CD14-positive monocyte (primary cell): ENCODE data around the gene KDF1. TPM values are rescaled to one million over a fixed set of nuclear protein-coding genes. Genes with fewer than 3 reads are reported as not detected.

Experiments
- DNase-seq, 3 donors: peaks; one replicate each; pipeline ENCODE4 v3.0.0-alpha.2; 2011 to 2022
- H2AFZ ChIP-seq: 2 replicates; pipeline ENCODE4 v1.6.0; 2012; ENCODE audit warnings: mild to moderate bottlenecking, low read depth, low read length, inconsistent platforms; ENCODE audit not compliant: insufficient read depth, poor library complexity, severe bottlenecking
- H3K27ac ChIP-seq, 2 donors: 1 replicate in 1 of 2; 2 replicates in 1 of 2; pipeline ENCODE4 v1.5.1; 2012 to 2013; ENCODE audit warnings: low read length in 2 of 2, control low read depth in 1 of 2, inconsistent platforms in 1 of 2, low read depth in 1 of 2, mild to moderate bottlenecking in 1 of 2
- H3K27me3 ChIP-seq, 2 donors: one replicate each; pipeline versions ENCODE4 v1.6.0 to v1.6.1; 2011 to 2013; ENCODE audit warnings: low read length in 2 of 2; ENCODE audit not compliant: control insufficient read depth in 2 of 2, insufficient read depth in 2 of 2
- H3K36me3 ChIP-seq, 2 donors: replicated peaks in 1 of 2; 1 replicate in 1 of 2; 2 replicates in 1 of 2; pipeline versions ENCODE4 v1.5.1 to v1.6.1; 2012 to 2013; ENCODE audit warnings: low read length in 2 of 2, control low read depth in 1 of 2, inconsistent platforms in 1 of 2, mild to moderate bottlenecking in 1 of 2; ENCODE audit not compliant: insufficient read depth in 2 of 2, control insufficient read depth in 1 of 2
- H3K4me1 ChIP-seq, 2 donors: 1 replicate in 1 of 2; 2 replicates in 1 of 2; pipeline versions ENCODE4 v1.5.1 to v1.6.1; 2012 to 2013; ENCODE audit warnings: low read length in 2 of 2, control low read depth in 1 of 2, inconsistent platforms in 1 of 2, mild to moderate bottlenecking in 1 of 2, moderate library complexity in 1 of 2; ENCODE audit not compliant: insufficient read depth in 2 of 2, control insufficient read depth in 1 of 2
- H3K4me2 ChIP-seq: replicated peaks from 2 replicates; pipeline ENCODE3; 2012; ENCODE audit warnings: low read length, moderate library complexity, mild to moderate bottlenecking; ENCODE audit not compliant: poor library complexity, severe bottlenecking; ENCODE audit errors: extremely low read depth
- H3K4me3 ChIP-seq, 3 experiments: fragments of 200-600 bp in 1 of 3; sonication (generic) in 1 of 3; replicated peaks in 1 of 3; 1 replicate in 2 of 3; 2 replicates in 1 of 3; pipeline ENCODE4 v1.5.1; 2011 to 2013; ENCODE audit warnings: low read length in 3 of 3, mild to moderate bottlenecking in 3 of 3, control low read depth in 2 of 3, low read depth in 2 of 3, inconsistent platforms in 1 of 3, moderate library complexity in 1 of 3
- H3K79me2 ChIP-seq: 2 replicates; pipeline ENCODE4 v1.6.0; 2012; ENCODE audit warnings: mild to moderate bottlenecking, control low read depth, inconsistent platforms, low read length, moderate library complexity; ENCODE audit not compliant: insufficient read depth
- H3K9ac ChIP-seq: 2 replicates; pipeline ENCODE4 v1.6.0; 2017; ENCODE audit warnings: low read length, mild to moderate bottlenecking; ENCODE audit not compliant: insufficient read depth, poor library complexity, severe bottlenecking
- H3K9me3 ChIP-seq, 2 donors: replicated peaks in 1 of 2; 1 replicate in 1 of 2; 2 replicates in 1 of 2; pipeline versions ENCODE4 v1.5.1 to v1.6.1; 2012 to 2013; ENCODE audit warnings: low read length in 2 of 2, control low read depth in 1 of 2; ENCODE audit not compliant: control insufficient read depth in 1 of 2, insufficient read depth in 1 of 2
- H4K20me1 ChIP-seq: 2 replicates; pipeline ENCODE4 v1.6.0; 2012; ENCODE audit warnings: mild to moderate bottlenecking, low read length, control low read depth, moderate library complexity; ENCODE audit not compliant: insufficient read depth
- H3K27ac Mint-ChIP-seq, 7 donors: one replicate each; pipeline ENCODE4 v1.8.0; 2020; ENCODE audit warnings: mild to moderate bottlenecking in 7 of 7, mixed read lengths in 7 of 7, moderate library complexity in 6 of 7, inconsistent platforms in 2 of 7
- H3K27me3 Mint-ChIP-seq, 3 donors: one replicate each; pipeline ENCODE4 v1.8.0; 2021 to 2022; ENCODE audit warnings: low read depth in 3 of 3, mild to moderate bottlenecking in 3 of 3, mixed read lengths in 3 of 3, moderate library complexity in 3 of 3, inconsistent platforms in 1 of 3
- H3K36me3 Mint-ChIP-seq, 2 donors: one replicate each; pipeline ENCODE4 v1.8.0; 2020; ENCODE audit warnings: mixed read lengths in 2 of 2, inconsistent platforms in 1 of 2, mild to moderate bottlenecking in 1 of 2
- H3K4me1 Mint-ChIP-seq: one replicate; pipeline ENCODE4 v1.8.0; 2020; ENCODE audit warnings: mild to moderate bottlenecking, mixed read lengths
- H3K4me3 Mint-ChIP-seq, 2 donors: one replicate each; pipeline ENCODE4 v1.8.0; 2020; ENCODE audit warnings: mild to moderate bottlenecking in 2 of 2, mixed read lengths in 2 of 2, moderate library complexity in 1 of 2
- H3K9me3 Mint-ChIP-seq, 7 donors: one replicate each; pipeline ENCODE4 v1.8.0; 2020 to 2022; ENCODE audit warnings: mixed read lengths in 7 of 7, mild to moderate bottlenecking in 6 of 7, moderate library complexity in 6 of 7, inconsistent platforms in 2 of 7
- CTCF ChIP-seq: fragments of 200-600 bp; IDR thresholded peaks from one replicate; pipeline ENCODE4 v1.8.0; 2022; ENCODE audit warnings: antibody characterized with exemption, mild to moderate bottlenecking
- WGBS: methylation state at CpG from one replicate; pipeline ENCODE4 v1.1.5; 2013; ENCODE audit warnings: missing lambda C conversion rate; ENCODE audit not compliant: insufficient coverage; 5-methylcytosine and 5-hydroxymethylcytosine counted together
- intact Hi-C, 2 donors: fragments of 100-400 bp; cut with micrococcal nuclease; formaldehyde crosslinking; loops; one replicate each; pipeline versions ENCODE4 v1.15.0 to v1.15.1; 2023
- polyA plus RNA-seq, 3 donors: library from polyadenylated mRNA; depleted of rRNA in 1 of 3; unstranded in 2 of 3; stranded (reverse) in 1 of 3; fragments of 300-500 nt in 2 of 3; fragments of >200 nt in 1 of 3; fragmentation: Illumina TruSeq in 2 of 3; gene quantifications; 1 replicate in 2 of 3; 2 replicates in 1 of 3; pipeline ENCODE4 v1.2.3, GENCODE V29; 2012 to 2021

Gene KDF1
- polyA plus RNA-seq, 3 donors: not detected

- Histone ChIP-seq H3K9ac (no peak overlapping the region), H3K4me3 (no peak overlapping the region), H3K27ac (no peak overlapping the region), H3K4me2 (no peak overlapping the region), H3K27me3 (no peaks in the 10 kb centered on the region), H4K20me1 (no peaks in the 10 kb centered on the region), H3K79me2 (no peaks in the 10 kb centered on the region), H2AFZ (no peak overlapping the region), H3K9me3 (no peaks in the 10 kb centered on the region), H3K36me3 (peaks cover 9 to 17% of the 10 kb centered on the region in 2 donors), H3K4me1 (no peaks in the 10 kb centered on the region)
- Mint-ChIP-seq H3K27ac (no peak overlapping the region), H3K4me1 (no peaks in the 10 kb centered on the region), H3K36me3 (peaks cover 12 to 14% of the 10 kb centered on the region in 2 donors), H3K4me3 (no peak overlapping the region), H3K27me3 (peaks cover 3 to 11% (median 3%) of the 10 kb centered on the region in 3 donors), H3K9me3 (peaks cover 0 to 3% (median 0%) of the 10 kb centered on the region in 7 donors)
- intact Hi-C loops: no loop called here
- no peak for DNase-seq
- 89% methylated on average over 2 of the region's 8 CpGs for WGBS
- TF ChIP-seq CTCF: no peak
These were observed 9.7 kb downstream of the KDF1 start for GRCh38 chr1:26950602-26951001.

- no peak overlapping the region for H3K4me3 Mint-ChIP-seq
- Histone ChIP-seq H3K27ac (no peak overlapping the region), H3K4me3 (no peak overlapping the region), H3K9me3 (no peaks in the 10 kb centered on the region), H3K4me2 (no peak overlapping the region), H3K36me3 (peaks cover 15 to 24% of the 10 kb centered on the region in 2 donors), H3K4me1 (no peaks in the 10 kb centered on the region), H3K9ac (no peak overlapping the region), H4K20me1 (no peaks in the 10 kb centered on the region), H3K27me3 (no peaks in the 10 kb centered on the region), H2AFZ (no peak overlapping the region), H3K79me2 (no peaks in the 10 kb centered on the region)
- 48% methylated on average over 3 of the region's 3 CpGs for WGBS
- peaks cover 3 to 8% (median 3%) of the 10 kb centered on the region in 3 donors for H3K27me3 Mint-ChIP-seq
- no peak for DNase-seq
- peak overlapping the region in 1 of 7 donors; percentile 9 for H3K27ac Mint-ChIP-seq
- TF ChIP-seq CTCF: no peak
- intact Hi-C loops: no loop called here
- H3K4me1 Mint-ChIP-seq: no peaks in the 10 kb centered on the region
- peaks cover 18 to 21% of the 10 kb centered on the region in 2 donors for H3K36me3 Mint-ChIP-seq
- H3K9me3 Mint-ChIP-seq: peaks cover 0 to 3% (median 0%) of the 10 kb centered on the region in 7 donors
These were observed 10.3 kb downstream of the KDF1 start for GRCh38 chr1:26949926-26950319.
